B cell (primary cell): ENCODE measurements around the gene BLOC1S5. TPM values are rescaled to one million over a fixed set of nuclear protein-coding genes. Genes with fewer than 3 reads are reported as not detected.

Source experiments
- ATAC-seq: fragments of 200-7000 bp; cut with Tn5 transposase; one replicate; pipeline ENCODE4 v1.10.0; 2021; ENCODE audit warnings: low read depth, mild to moderate bottlenecking, moderate number of reproducible peaks, moderate library complexity
- CTCF ChIA-PET: fragments of 350-600 bp; sonication (Branson Sonifier 250); formaldehyde crosslinking; loops from one replicate; lab custom pipeline; 2021; ENCODE audit warnings: antibody characterized with exemption, inconsistent platforms; lab: Charles Lee
- POLR2A ChIA-PET: fragments of 350-600 bp; sonication (Branson Sonifier 250); formaldehyde crosslinking; loops from one replicate; lab custom pipeline; 2021; ENCODE audit warnings: antibody characterized with exemption; lab: Charles Lee
- DNase-seq: peaks from one replicate; pipeline ENCODE4 v3.0.0; 2013
- H2AFZ ChIP-seq: 2 replicates; pipeline ENCODE4 v1.6.1; 2012; ENCODE audit warnings: mild to moderate bottlenecking, low read depth, low read length; ENCODE audit not compliant: insufficient read depth, poor library complexity, severe bottlenecking
- H3K27ac ChIP-seq, 2 donors: 1 replicate in 1 of 2; 2 replicates in 1 of 2; pipeline ENCODE4 v1.5.1; 2012 to 2013; ENCODE audit warnings: low read length in 2 of 2, mild to moderate bottlenecking in 2 of 2, moderate library complexity in 1 of 2
- H3K27me3 ChIP-seq, 4 experiments: fragments of 200-600 bp in 1 of 4; sonication (generic) in 1 of 4; replicated peaks in 1 of 4; 1 replicate in 2 of 4; 2 replicates in 2 of 4; pipeline versions ENCODE4 v1.6.1 to v1.7.0; 2013 to 2016; ENCODE audit warnings: low read length in 3 of 4, mild to moderate bottlenecking in 2 of 4, mixed read lengths in 1 of 4, moderate library complexity in 1 of 4; ENCODE audit not compliant: insufficient read depth in 4 of 4, control insufficient read depth in 3 of 4; ENCODE audit errors: control extremely low read depth in 1 of 4
- H3K36me3 ChIP-seq, 2 experiments: replicated peaks in 1 of 2; 1 replicate in 1 of 2; 2 replicates in 1 of 2; pipeline versions ENCODE4 v1.6.1 to v1.7.1; 2013; ENCODE audit warnings: low read length in 1 of 2; ENCODE audit not compliant: insufficient read depth in 2 of 2, control insufficient read depth in 1 of 2; ENCODE audit errors: control extremely low read depth in 1 of 2, extremely low read depth in 1 of 2
- H3K4me1 ChIP-seq, 2 donors: fragments of 200-600 bp in 1 of 2; sonication (generic) in 1 of 2; 1 replicate in 1 of 2; 2 replicates in 1 of 2; pipeline versions ENCODE4 v1.5.1 to v1.6.1; 2013 to 2017; ENCODE audit warnings: low read length in 2 of 2; ENCODE audit not compliant: control insufficient read depth in 2 of 2, insufficient read depth in 2 of 2
- H3K4me2 ChIP-seq: replicated peaks from 2 replicates; pipeline ENCODE3; 2012; ENCODE audit warnings: mild to moderate bottlenecking, low read depth, low read length; ENCODE audit not compliant: poor library complexity, severe bottlenecking
- H3K4me3 ChIP-seq, 5 experiments: fragments of 200-600 bp in 1 of 5; sonication (generic) in 1 of 5; 1 replicate in 3 of 5; 2 replicates in 2 of 5; pipeline versions ENCODE4 v1.5.1 to v1.7.0; 2011 to 2016; ENCODE audit warnings: low read length in 4 of 5, mild to moderate bottlenecking in 4 of 5, low read depth in 2 of 5, control low read depth in 1 of 5, moderate library complexity in 1 of 5; ENCODE audit not compliant: insufficient read depth in 1 of 5; ENCODE audit errors: control extremely low read depth in 1 of 5, extremely low read depth in 1 of 5
- H3K79me2 ChIP-seq: fragments of 200-600 bp; sonication (generic); one replicate; pipeline ENCODE4 v1.6.0; 2016; ENCODE audit warnings: low read length; ENCODE audit not compliant: control insufficient read depth, insufficient read depth
- H3K9ac ChIP-seq: fragments of 200-600 bp; sonication (generic); 2 replicates; pipeline ENCODE4 v1.6.1; 2017; ENCODE audit warnings: mild to moderate bottlenecking, low read length, moderate library complexity
- H3K9me3 ChIP-seq, 3 donors: one replicate each; pipeline versions ENCODE4 v1.6.1 to v1.7.1; 2013; ENCODE audit warnings: low read length in 2 of 3; ENCODE audit not compliant: control insufficient read depth in 2 of 3, insufficient read depth in 1 of 3; ENCODE audit errors: control extremely low read depth in 1 of 3
- H4K20me1 ChIP-seq: 2 replicates; pipeline ENCODE4 v1.6.0; 2012; ENCODE audit warnings: mild to moderate bottlenecking, low read length; ENCODE audit not compliant: insufficient read depth, control insufficient read depth, poor library complexity, severe bottlenecking
- H3K27ac Mint-ChIP-seq: one replicate; pipeline ENCODE4 v1.8.0; 2021; ENCODE audit warnings: mixed read lengths
- H3K27me3 Mint-ChIP-seq: one replicate; pipeline ENCODE4 v1.8.0; 2021; ENCODE audit warnings: mixed read lengths
- H3K4me1 Mint-ChIP-seq: one replicate; pipeline ENCODE4 v1.8.0; 2021; ENCODE audit warnings: mixed read lengths
- H3K4me3 Mint-ChIP-seq: one replicate; pipeline ENCODE4 v1.8.0; 2021; ENCODE audit warnings: mixed read lengths
- H3K9me3 Mint-ChIP-seq: one replicate; pipeline ENCODE4 v1.8.0; 2022; ENCODE audit warnings: mixed read lengths; ENCODE audit not compliant: insufficient read depth
- EZH2 ChIP-seq: IDR thresholded peaks from 2 replicates; pipeline ENCODE4 v1.6.1; 2012; ENCODE audit warnings: borderline replicate concordance, low read depth, mild to moderate bottlenecking, moderate library complexity, low read length; ENCODE audit not compliant: insufficient read depth, poor library complexity, severe bottlenecking
- WGBS: methylation state at CpG from one replicate; pipeline ENCODE4 v1.1.5; 2013; ENCODE audit warnings: missing lambda C conversion rate; ENCODE audit not compliant: insufficient coverage; 5-methylcytosine and 5-hydroxymethylcytosine counted together
- intact Hi-C: fragments of 100-400 bp; cut with micrococcal nuclease; formaldehyde crosslinking; loops from one replicate; pipeline ENCODE4 v1.10.0; 2022
- polyA plus RNA-seq: library from polyadenylated mRNA; depleted of rRNA; stranded (reverse); fragments of >200 nt; gene quantifications from 2 replicates; pipeline ENCODE4 v1.2.3, GENCODE V29; 2012
- total RNA-seq, 2 donors: library from RNA; stranded (reverse); fragments of 120-200 nt in 1 of 2; gene quantifications; 1 replicate in 1 of 2; 2 replicates in 1 of 2; pipeline versions ENCODE4 v1.2.3 to v1.2.4, GENCODE V29; 2013 to 2022
- TF ChIP-seq, protein P1 (sequence below): fragments of 200-600 bp; IDR thresholded peaks from one replicate; pipeline ENCODE4 v1.8.0; 2022; ENCODE audit warnings: antibody characterized with exemption, mild to moderate bottlenecking

Gene BLOC1S5
- total and polyA plus RNA-seq, 2 donors (not counting 1 experiment from before 2014, with no cell fraction given), result 5.2 to 18.8 TPM

DNA sequence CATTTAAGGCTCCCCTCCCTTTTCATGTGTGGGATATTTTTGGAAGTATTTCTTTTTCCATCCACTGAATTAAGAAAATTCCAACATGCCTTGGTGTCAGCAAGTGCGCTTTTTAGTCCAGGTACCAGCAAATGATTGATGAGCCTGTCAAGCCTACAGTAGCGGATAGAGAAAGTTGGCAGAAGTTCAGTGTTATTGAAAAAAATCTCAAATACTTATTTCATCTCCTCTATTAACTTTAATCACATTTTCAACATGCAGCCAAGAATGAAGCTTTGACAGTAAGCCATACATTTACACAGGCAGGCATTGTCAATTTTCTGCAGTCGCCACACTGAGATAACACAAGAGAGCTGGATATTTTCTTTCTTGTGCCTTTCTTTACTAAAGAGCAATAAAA is 50.4 kb downstream of the BLOC1S5 start:
- TF ChIP-seq EZH2, result no peak
- TF ChIP-seq, protein P1, sequence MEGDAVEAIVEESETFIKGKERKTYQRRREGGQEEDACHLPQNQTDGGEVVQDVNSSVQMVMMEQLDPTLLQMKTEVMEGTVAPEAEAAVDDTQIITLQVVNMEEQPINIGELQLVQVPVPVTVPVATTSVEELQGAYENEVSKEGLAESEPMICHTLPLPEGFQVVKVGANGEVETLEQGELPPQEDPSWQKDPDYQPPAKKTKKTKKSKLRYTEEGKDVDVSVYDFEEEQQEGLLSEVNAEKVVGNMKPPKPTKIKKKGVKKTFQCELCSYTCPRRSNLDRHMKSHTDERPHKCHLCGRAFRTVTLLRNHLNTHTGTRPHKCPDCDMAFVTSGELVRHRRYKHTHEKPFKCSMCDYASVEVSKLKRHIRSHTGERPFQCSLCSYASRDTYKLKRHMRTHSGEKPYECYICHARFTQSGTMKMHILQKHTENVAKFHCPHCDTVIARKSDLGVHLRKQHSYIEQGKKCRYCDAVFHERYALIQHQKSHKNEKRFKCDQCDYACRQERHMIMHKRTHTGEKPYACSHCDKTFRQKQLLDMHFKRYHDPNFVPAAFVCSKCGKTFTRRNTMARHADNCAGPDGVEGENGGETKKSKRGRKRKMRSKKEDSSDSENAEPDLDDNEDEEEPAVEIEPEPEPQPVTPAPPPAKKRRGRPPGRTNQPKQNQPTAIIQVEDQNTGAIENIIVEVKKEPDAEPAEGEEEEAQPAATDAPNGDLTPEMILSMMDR, result no peak
- Mint-ChIP-seq H3K27ac (no peak overlapping the region), H3K4me1 (peaks cover 10% of the 10 kb centered on the region), H3K4me3 (no peak overlapping the region), H3K9me3 (no peaks in the 10 kb centered on the region), H3K27me3 (no peaks in the 10 kb centered on the region)
- Histone ChIP-seq H3K79me2 (no peaks in the 10 kb centered on the region), H3K9ac (no peak overlapping the region), H3K36me3 (peaks cover 12 to 14% of the 10 kb centered on the region in 2 experiments), H3K4me2 (no peak overlapping the region), H2AFZ (no peak overlapping the region), H3K4me3 (no peak overlapping the region), H3K27ac (no peak overlapping the region), H3K4me1 (no peaks in the 10 kb centered on the region), H3K9me3 (no peaks in the 10 kb centered on the region), H3K27me3 (no peaks in the 10 kb centered on the region), H4K20me1 (no peaks in the 10 kb centered on the region)
- ChIA-PET CTCF (interaction anchor here (0.7 kb wide), 1 partner anchor 355 kb away, joined by 3 read pairs; no protein-coding TSS in a partner anchor), POLR2A (no interaction called here)
- no peak for ATAC-seq
- WGBS, result no CpG with 5 or more reads among the region's 3 CpGs
- DNase-seq, result no peak
- intact Hi-C loops, result no loop called here

GRCh38 chr6:8006208-8006607 is 58.0 kb downstream of the BLOC1S5 start:
- Histone ChIP-seq H3K9ac (no peak overlapping the region), H3K4me3 (no peak overlapping the region), H3K27ac (no peak overlapping the region), H4K20me1 (no peaks in the 10 kb centered on the region), H3K4me1 (no peaks in the 10 kb centered on the region), H3K4me2 (no peak overlapping the region), H3K36me3 (no peaks in the 10 kb centered on the region), H3K79me2 (no peaks in the 10 kb centered on the region), H2AFZ (no peak overlapping the region), H3K9me3 (no peaks in the 10 kb centered on the region), H3K27me3 (no peaks in the 10 kb centered on the region)
- intact Hi-C loops, result loop anchor here (1.0 to 5.0 kb wide), 3 partner anchors 107 to 729 kb away; no protein-coding TSS in a partner anchor
- WGBS, result no CpG with 5 or more reads among the region's 1 CpG
- Mint-ChIP-seq H3K4me1 (no peaks in the 10 kb centered on the region), H3K9me3 (no peaks in the 10 kb centered on the region), H3K27me3 (peaks cover 3% of the 10 kb centered on the region), H3K27ac (no peak overlapping the region), H3K4me3 (no peak overlapping the region)
- POLR2A ChIA-PET, result no interaction called here
- CTCF ChIA-PET, result interaction anchor here (0.7 to 2.2 kb wide), 19 partner anchors 9 to 731 kb away, joined by 3 to 30 read pairs (median 4); partner anchors contain the start of gene BMP6
- DNase-seq (peak; percentile 58), ATAC-seq (no peak)
- TF ChIP-seq EZH2, result no peak
- TF ChIP-seq, protein P1, result peak; percentile 75
